ENCODE measurements around the gene TPM2. TPM values are rescaled to one million over a fixed set of nuclear protein-coding genes. Genes with fewer than 3 reads are reported as not detected.

Gene TPM2
- total RNA-seq, 1 donor from 2014 or later, result 161 TPM

DNA sequence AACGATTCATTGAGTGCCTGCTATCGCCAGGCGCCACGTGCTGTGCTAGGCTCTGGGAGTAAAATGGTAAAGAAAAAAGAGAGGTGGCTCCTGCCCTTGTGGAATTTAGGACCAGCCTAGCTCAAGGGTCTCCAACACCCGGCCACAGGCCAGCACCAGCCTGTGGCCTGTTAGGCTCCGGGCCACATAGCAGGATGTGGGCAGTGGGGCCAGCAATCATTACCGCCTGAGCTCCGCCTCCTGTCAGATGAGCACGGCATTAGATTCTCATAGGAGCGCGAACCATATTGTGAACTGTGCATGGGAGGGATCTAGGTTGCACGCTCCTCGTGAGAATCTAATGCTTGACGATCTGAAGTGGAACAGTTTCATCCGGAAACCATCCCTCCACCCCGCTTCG is 33.4 kb downstream of the TPM2 start:
- Histone ChIP-seq H3K4me1 (peaks cover 26% of the 10 kb centered on the region), H3K27me3 (no peaks in the 10 kb centered on the region), H3K36me3 (peaks cover 3% of the 10 kb centered on the region), H3K4me3 (no peak overlapping the region), H3K27ac (peak overlapping the region; percentile 99), H3K9me3 (no peaks in the 10 kb centered on the region)
- no peak for TF ChIP-seq CTCF (IDR thresholded peaks at IDR 0.05)
- ATAC-seq, result no peak
- DNase-seq, result no peak
- intact Hi-C loops (cut with DNase I), result no loop called here

- Histone ChIP-seq H3K4me1 (peaks cover 23% of the 10 kb centered on the region), H3K9me3 (no peaks in the 10 kb centered on the region), H3K27ac (peak overlapping the region; percentile 48), H3K27me3 (no peaks in the 10 kb centered on the region), H3K4me3 (no peak overlapping the region), H3K36me3 (no peaks in the 10 kb centered on the region)
- ATAC-seq (no peak), DNase-seq (no peak)
- intact Hi-C loops (cut with DNase I), result no loop called here
- TF ChIP-seq CTCF (IDR thresholded peaks at IDR 0.05), result no peak
Measured at GRCh38 chr9:35653611-35654010, 36.1 kb downstream of the TPM2 start.

GRCh38 chr9:35652829-35653209 is 36.9 kb downstream of the TPM2 start:
- H3K4me1 ChIP-seq, result peaks cover 23% of the 10 kb centered on the region
- H3K9me3 ChIP-seq, result no peaks in the 10 kb centered on the region
- no peaks in the 10 kb centered on the region for H3K27me3 ChIP-seq
- H3K27ac ChIP-seq, result peak overlapping the region; percentile 48
- ATAC-seq, result peak; percentile 3
- no peak overlapping the region for H3K4me3 ChIP-seq
- H3K36me3 ChIP-seq, result no peaks in the 10 kb centered on the region
- DNase-seq, result peak; percentile 75
- no peak for TF ChIP-seq CTCF (IDR thresholded peaks at IDR 0.05)
- intact Hi-C loops (cut with DNase I), result no loop called here

GRCh38 chr9:35651956-35652828 is 37.5 kb downstream of the TPM2 start:
- H3K9me3 ChIP-seq, result no peaks in the 10 kb centered on the region
- no peak for DNase-seq
- intact Hi-C loops (cut with DNase I), result no loop called here
- ATAC-seq, result peak; percentile 62
- no peaks in the 10 kb centered on the region for H3K36me3 ChIP-seq
- H3K4me3 ChIP-seq, result no peak overlapping the region
- peak overlapping the region; percentile 48 for H3K27ac ChIP-seq
- no peaks in the 10 kb centered on the region for H3K27me3 ChIP-seq
- no peak for TF ChIP-seq CTCF (IDR thresholded peaks at IDR 0.05)
- H3K4me1 ChIP-seq, result peaks cover 22% of the 10 kb centered on the region

DNA sequence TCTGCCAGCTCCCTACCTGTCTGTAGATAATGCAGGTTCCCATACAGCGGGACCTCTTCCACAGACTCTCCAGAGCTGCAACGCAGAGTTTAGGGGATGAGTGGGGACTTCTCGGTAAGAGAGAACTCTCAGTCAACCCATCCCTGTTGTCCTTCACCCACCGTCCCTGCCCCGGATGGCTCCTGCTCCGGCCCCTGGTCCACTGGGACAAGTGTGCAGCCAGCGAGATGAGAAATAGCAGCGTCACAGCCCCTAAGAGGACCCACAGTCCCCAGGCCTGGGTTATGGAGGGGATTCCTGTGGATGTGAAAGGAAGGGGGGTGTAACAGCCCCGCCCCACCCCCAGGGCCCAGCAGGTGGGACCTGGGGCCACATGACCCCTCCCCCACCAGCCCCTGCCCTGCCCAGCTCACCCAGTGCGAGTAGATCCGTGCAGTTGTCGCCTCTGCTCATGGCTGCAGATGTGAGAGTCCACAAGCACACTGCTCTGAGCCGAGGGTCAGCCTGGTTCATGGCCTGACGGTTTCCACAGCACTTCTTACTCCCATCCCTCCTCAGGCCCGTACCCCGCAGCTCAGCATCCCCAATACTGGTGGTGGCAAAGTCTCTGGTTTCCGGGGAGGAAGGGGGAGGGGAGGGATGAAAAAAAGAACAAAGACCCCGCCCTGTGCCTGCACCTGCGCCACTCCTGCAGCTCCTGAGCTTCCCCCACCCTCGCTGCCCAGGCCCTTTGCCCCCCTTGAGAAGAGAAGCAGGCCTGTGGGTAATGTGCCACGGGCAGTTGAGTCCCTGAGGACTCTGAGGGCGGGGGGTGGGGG is 39.2 kb downstream of the TPM2 start, which contains the start of gene SIT1:
TSS of gene SIT1 (minus strand) at position 591 of the 818 bp plus-strand sequence. CDS start at position 513, 78 bp downstream.
- ATAC-seq (no peak), DNase-seq (no peak)
- no peaks in the 10 kb centered on the region for H3K36me3 ChIP-seq
- no peaks in the 10 kb centered on the region for H3K9me3 ChIP-seq
- H3K27ac ChIP-seq, result peak within 1 kb of the TSS; percentile 48
- H3K4me1 ChIP-seq, result peaks cover 21% of the 10 kb centered on the region
- TF ChIP-seq CTCF (IDR thresholded peaks at IDR 0.05), result no peak
- peak within 1 kb of the TSS; percentile 32 for H3K4me3 ChIP-seq
- intact Hi-C loops (cut with DNase I), result no loop called here
- no peaks in the 10 kb centered on the region for H3K27me3 ChIP-seq

Data from upper lobe of right lung (tissue), 1 donor.